ENCODE results near the gene COBL. TPM values are rescaled to one million over a fixed set of nuclear protein-coding genes. Genes with fewer than 3 reads are reported as not detected.

The COBL gene
- total RNA-seq, 4 donors from 2014 or later = 1.1 to 27.7 (median 15.2) TPM

GRCh38 chr7:51104278-51104677, 212.3 kb downstream of the COBL start:
- TF ChIP-seq CTCF (IDR thresholded peaks at IDR 0.05) = no peak
- DNase-seq (ENCODE audit: low spot score) = no peak
- no peak for ATAC-seq (ENCODE audit: low FRiP score)

- DNase-seq (ENCODE audit: low spot score) = no peak
- ATAC-seq (ENCODE audit: low FRiP score) = no peak
- TF ChIP-seq CTCF (IDR thresholded peaks at IDR 0.05) = no peak
These were observed 212.9 kb downstream of the COBL start for GRCh38 chr7:51103718-51104117.

GRCh38 chr7:51102828-51103227, 213.8 kb downstream of the COBL start:
- DNase-seq (ENCODE audit: low spot score) (no peak), ATAC-seq (ENCODE audit: low FRiP score) (no peak)
- no peak for TF ChIP-seq CTCF (IDR thresholded peaks at IDR 0.05)

GRCh38 chr7:51101111-51101757, 215.4 kb downstream of the COBL start:
- no peak for DNase-seq (ENCODE audit: low spot score)
- ATAC-seq (ENCODE audit: low FRiP score) = no peak
- TF ChIP-seq CTCF (IDR thresholded peaks at IDR 0.05) = no peak

- DNase-seq (ENCODE audit: low spot score) (no peak), ATAC-seq (ENCODE audit: low FRiP score) (no peak)
- no peak for TF ChIP-seq CTCF (IDR thresholded peaks at IDR 0.05)
These were observed 226.2 kb downstream of the COBL start for GRCh38 chr7:51090411-51090810.

GRCh38 chr7:51085034-51085692, 231.4 kb downstream of the COBL start:
- no peak for TF ChIP-seq CTCF (IDR thresholded peaks at IDR 0.05)
- DNase-seq (ENCODE audit: low spot score) (no peak), ATAC-seq (ENCODE audit: low FRiP score) (no peak)

- DNase-seq (ENCODE audit: low spot score) (no peak), ATAC-seq (ENCODE audit: low FRiP score) (no peak)
- TF ChIP-seq CTCF (IDR thresholded peaks at IDR 0.05) = no peak
These were observed 232.5 kb downstream of the COBL start for GRCh38 chr7:51084121-51084520.

All from omental fat pad (tissue), 4 donors.